K562 (cell line): Measurements from ENCODE around the gene GRXCR1. TPM values are rescaled to one million over a fixed set of nuclear protein-coding genes. Genes with fewer than 3 reads are reported as not detected.

Source experiments
- ATAC-seq: fragments of 200-7000 bp; cut with Tn5 transposase; 3 replicates; pipeline ENCODE4 v1.9.1; 2020; ENCODE audit warnings: moderate library complexity
- BruUV-seq: library from RNA; stranded (reverse); fragments of 400-500 nt; replicated peaks from 2 replicates; lab custom pipeline; 2021; lab: Mats Ljungman, UMichigan
- CTCF ChIA-PET: fragments of 300-600 bp; formaldehyde crosslinking; extraction: SDS; loops from one replicate; lab custom pipeline; 2021; ENCODE audit warnings: low intra/inter-chr PET ratio; lab: Yijun Ruan, JAX
- POLR2A ChIA-PET: fragments of 300-600, 350-650 bp; sonication (Branson Sonifier 250); formaldehyde crosslinking; extraction: SDS; loops from one replicate; lab custom pipeline; 2021; ENCODE audit warnings: antibody characterized with exemption, inconsistent platforms; lab: Yijun Ruan, JAX
- DNase-seq, 4 experiments: peaks; one replicate each; pipeline versions ENCODE4 v3.0.0 to v3.0.0-alpha.2; 2011 to 2018; ENCODE audit warnings: low spot score in 3 of 4, mixed read lengths in 3 of 4; ENCODE audit errors: extremely low read depth in 1 of 4
- FAIRE-seq: peaks from 2 replicates; lab custom pipeline; 2011; peaks lifted over from hg19 to GRCh38; lab: Jason Lieb, UNC
- H2AFZ ChIP-seq: 2 replicates; pipeline ENCODE4 v1.6.0; 2011; ENCODE audit warnings: low read depth, low read length, control low read depth, inconsistent platforms
- H3K27ac ChIP-seq: fragments of 200-600 bp; 3 replicates; pipeline ENCODE4 v1.8.0; 2011; ENCODE audit warnings: low read depth, mild to moderate bottlenecking, control low read depth, inconsistent platforms, low read length, moderate library complexity, mixed read lengths; ENCODE audit errors: extremely low read depth
- H3K27me3 ChIP-seq, 2 experiments: fragments of 300-600 bp in 1 of 2; 2 replicates in 1 of 2; 3 replicates in 1 of 2; pipeline versions ENCODE4 v1.6.0 to v1.8.0; 2011; ENCODE audit warnings: inconsistent platforms in 2 of 2, low read length in 2 of 2, mild to moderate bottlenecking in 1 of 2, mixed read lengths in 1 of 2, moderate library complexity in 1 of 2; ENCODE audit not compliant: control insufficient read depth in 2 of 2, insufficient read depth in 2 of 2
- H3K36me3 ChIP-seq: fragments of 300-600 bp; 3 replicates; pipeline ENCODE4 v1.8.0; 2011; ENCODE audit warnings: mild to moderate bottlenecking, low read length, inconsistent platforms; ENCODE audit not compliant: control insufficient read depth, insufficient read depth
- H3K4me1 ChIP-seq, 2 experiments: fragments of 200-600 bp in 1 of 2; replicated peaks in 1 of 2; 2 replicates in 1 of 2; 3 replicates in 1 of 2; pipeline versions ENCODE4 v1.5.1 to v1.8.0; 2011; ENCODE audit warnings: inconsistent platforms in 2 of 2, low read length in 2 of 2, mild to moderate bottlenecking in 1 of 2, mixed read lengths in 1 of 2, moderate library complexity in 1 of 2; ENCODE audit not compliant: control insufficient read depth in 2 of 2, insufficient read depth in 2 of 2
- H3K4me2 ChIP-seq: 2 replicates; pipeline ENCODE4 v1.6.1; 2011; ENCODE audit warnings: low read length, control low read depth, inconsistent platforms, mixed read lengths; ENCODE audit not compliant: insufficient read depth
- H3K4me3 ChIP-seq: fragments of 200-600 bp; sonication (generic), shearing (Covaris generic); 2 replicates; pipeline ENCODE4 v1.5.1; 2016; ENCODE audit warnings: control low read depth, inconsistent platforms
- H3K79me2 ChIP-seq: fragments of 200-600 bp; 3 replicates; pipeline ENCODE4 v1.8.0; 2011; ENCODE audit warnings: low read length, inconsistent platforms; ENCODE audit not compliant: control insufficient read depth, insufficient read depth
- H3K9ac ChIP-seq, 2 experiments: 2 replicates each; pipeline versions ENCODE4 v1.6.0 to v1.6.1; 2011; ENCODE audit warnings: low read depth in 2 of 2, low read length in 2 of 2, control low read depth in 1 of 2, inconsistent platforms in 1 of 2, mild to moderate bottlenecking in 1 of 2, mixed read lengths in 1 of 2; ENCODE audit not compliant: insufficient read depth in 1 of 2
- H3K9me1 ChIP-seq: one replicate; pipeline ENCODE4 v1.6.0; 2011; ENCODE audit warnings: inconsistent platforms, mild to moderate bottlenecking, low read length, moderate library complexity; ENCODE audit not compliant: control insufficient read depth, insufficient read depth
- H3K9me3 ChIP-seq: replicated peaks from 2 replicates; pipeline ENCODE4 v1.5.1; 2011; ENCODE audit warnings: low read depth, low read length, inconsistent platforms; ENCODE audit not compliant: control insufficient read depth, insufficient read depth
- H4K20me1 ChIP-seq: replicated peaks from 2 replicates; pipeline ENCODE4 v1.6.1; 2011; ENCODE audit warnings: low read length, inconsistent platforms, mixed read lengths; ENCODE audit not compliant: control insufficient read depth, insufficient read depth
- CHD7 ChIP-seq: fragments of 200-600 bp; sonication (generic); IDR thresholded peaks from one replicate; pipeline ENCODE4 v1.6.1; 2012; ENCODE audit warnings: mild to moderate bottlenecking, low read depth, low read length, inconsistent platforms
- CXXC5 ChIP-seq: fragments of 250-450 bp; sonication (Bioruptor Pico); IDR thresholded peaks from 2 replicates; pipeline ENCODE4 v1.8.0; 2022; ENCODE audit warnings: inconsistent platforms, mild to moderate bottlenecking, moderate library complexity
- PRMT5 ChIP-seq: sonication (generic); formaldehyde crosslinking; IDR thresholded peaks from 2 replicates; pipeline ENCODE4 v1.5.0; 2020; ENCODE audit warnings: missing genetic modification reagents
- SNIP1 ChIP-seq: fragments of 450-650 bp; IDR thresholded peaks from 2 replicates; pipeline ENCODE4 v1.7.1; 2017; ENCODE audit warnings: low read depth, mild to moderate bottlenecking
- SRSF7 ChIP-seq: fragments of 200-400 bp; formaldehyde crosslinking; optimal IDR thresholded peaks from 2 replicates; pipeline ENCODE3; 2017; ENCODE audit warnings: mild to moderate bottlenecking, low read depth, low read length
- STAT6 ChIP-seq: sonication (generic); formaldehyde crosslinking; IDR thresholded peaks from 2 replicates; pipeline ENCODE4 v1.8.1; 2023; ENCODE audit warnings: mild to moderate bottlenecking, missing genetic modification reagents
- TAF1 ChIP-seq: IDR thresholded peaks from 2 replicates; pipeline ENCODE4 v1.6.1; 2011; ENCODE audit warnings: mild to moderate bottlenecking, low read length, moderate library complexity; ENCODE audit not compliant: insufficient read depth, control insufficient read depth, severe bottlenecking; ENCODE audit errors: extremely low read depth
- TCF7 ChIP-seq: sonication (generic); IDR thresholded peaks from 2 replicates; pipeline ENCODE4 v1.6.1; 2016; ENCODE audit warnings: antibody characterized with exemption, borderline replicate concordance
- WGBS: fragments of 100-300 bp; shearing (Covaris generic); methylation state at CpG from one replicate; pipeline ENCODE4 v1.1.6; 2016; ENCODE audit warnings: low coverage, mixed read lengths; ENCODE audit not compliant: insufficient coverage; ENCODE audit errors: missing lambda C conversion rate; 5-methylcytosine and 5-hydroxymethylcytosine counted together
- in situ Hi-C: fragments of 300-500 bp; cut with MboI; formaldehyde crosslinking; loops from 4 replicates; pipeline ENCODE4 v1.15.0; 2018; ENCODE audit warnings: inconsistent platforms, mixed read lengths
- intact Hi-C: fragments of 100-400 bp; cut with micrococcal nuclease; formaldehyde crosslinking; loops from 2 replicates; pipeline ENCODE4 v1.14.2; 2022
- polyA plus RNA-seq, 8 experiments: library from polyadenylated mRNA; depleted of rRNA in 4 of 8; stranded (reverse) in 5 of 8; unstranded in 3 of 8; fragments of >200 nt; fragmentation: Nextera tagmentation in 2 of 8; fragmentation: Illumina TruSeq in 1 of 8; extraction: Ambion mirVana in 2 of 8; extraction: Trizol in 1 of 8; gene quantifications; 2 replicates each; pipeline versions ENCODE4 v1.2.1 to v1.2.3, GENCODE V29; 2011 to 2014; ENCODE audit warnings: inconsistent platforms in 1 of 8, missing spikeins in 1 of 8
- total RNA-seq, 7 experiments: library from RNA; depleted of rRNA in 6 of 7; stranded (reverse); fragments of >200 nt in 6 of 7; fragmentation: Illumina TruSeq in 2 of 7; extraction: Trizol in 2 of 7; gene quantifications; 2 replicates each; pipeline versions ENCODE4 v1.2.1 to v1.2.3, GENCODE V29; 2011 to 2021; ENCODE audit warnings: low replicate concordance in 1 of 7

Gene GRXCR1
- total and polyA plus RNA-seq, 9 of the 15 experiments (the other 6 are each of a cell fraction or from before 2014, with no cell fraction given): not detected

GRCh38 chr4:42915484-42915883 is 23.0 kb downstream of the GRXCR1 start (continued):
- TF ChIP-seq STAT6 (no peak), TAF1 (no peak), TCF7 (no peak), SRSF7 (no peak), SNIP1 (no peak)

GRCh38 chr4:42917296-42917695 is 24.8 kb downstream of the GRXCR1 start:
- ATAC-seq (no peak), FAIRE-seq (no peak), DNase-seq (no peak)
- Histone ChIP-seq H3K79me2 (no peaks in the 10 kb centered on the region), H3K9me3 (no peaks in the 10 kb centered on the region; the same call in 1 of the 2 replicates), H3K36me3 (no peaks in the 10 kb centered on the region), H3K4me1 (no peaks in the 10 kb centered on the region), H3K4me2 (no peak overlapping the region), H3K9me1 (no peaks in the 10 kb centered on the region), H4K20me1 (no peaks in the 10 kb centered on the region), H3K27me3 (no peaks in the 10 kb centered on the region), H2AFZ (no peak overlapping the region), H3K9ac (no peak overlapping the region), H3K27ac (no peak overlapping the region), H3K4me3 (no peak overlapping the region)
- ChIA-PET POLR2A (no interaction called here), CTCF (no interaction called here)
- BruUV-seq: no TSS peak
- in situ Hi-C loops (no loop called here), intact Hi-C loops (no loop called here)
- 0% methylated on average over 2 of the region's 2 CpGs for WGBS
- TF ChIP-seq CHD7 (no peak), PRMT5 (no peak), CXXC5 (CRISPR knock-in tag) (no peak)
